ENCODE results near the gene MARCHF3.

GRCh38 chr5:126998895-126999570 is 31.3 kb downstream of the MARCHF3 start:
- TF ChIP-seq POLR2A (IDR thresholded peaks at IDR 0.05; ENCODE audit: extremely low read depth, insufficient read length) (no peak), MYC (IDR thresholded peaks at IDR 0.05; ENCODE audit: low read depth, low read length) (no peak), CTCF (IDR thresholded peaks at IDR 0.05; ENCODE audit: low read depth, low read length) (no peak)

Data from NB4 (cell line).